ENCODE results near the gene ANKRD63.

Gene ANKRD63

DNA sequence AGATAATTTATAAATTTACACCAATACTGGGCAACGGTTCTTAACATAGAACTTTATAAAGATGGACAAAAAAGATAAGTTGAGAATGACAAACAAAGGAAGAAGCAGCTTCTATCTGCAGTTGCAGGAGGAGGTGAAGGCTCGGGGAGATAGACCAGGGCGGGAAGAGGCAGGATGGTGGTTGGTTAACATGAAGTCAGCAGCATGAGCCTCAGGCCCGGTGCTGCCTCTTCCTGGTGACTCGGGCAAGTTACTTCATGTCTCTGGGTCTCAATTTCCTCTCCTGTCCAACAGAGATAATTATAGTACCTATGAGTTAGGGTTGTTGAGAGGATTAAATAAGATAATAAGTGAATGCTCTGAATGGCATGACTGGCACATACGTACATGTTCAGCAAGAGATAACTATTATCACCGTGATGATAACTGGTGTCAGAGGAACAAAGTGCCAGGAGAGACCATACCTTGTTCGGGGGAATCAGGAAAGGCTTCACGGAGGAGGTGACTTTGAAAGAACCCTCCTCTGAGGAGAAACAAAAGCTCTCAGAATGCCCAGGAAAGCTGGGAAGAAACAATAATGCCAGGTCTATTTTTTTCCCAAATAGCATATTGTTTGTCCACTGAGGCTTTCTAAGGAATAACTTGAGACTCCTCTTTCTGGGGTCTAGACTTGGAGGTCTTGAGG lies 39.6 kb downstream of the ANKRD63 start:
- TF ChIP-seq, protein P1, sequence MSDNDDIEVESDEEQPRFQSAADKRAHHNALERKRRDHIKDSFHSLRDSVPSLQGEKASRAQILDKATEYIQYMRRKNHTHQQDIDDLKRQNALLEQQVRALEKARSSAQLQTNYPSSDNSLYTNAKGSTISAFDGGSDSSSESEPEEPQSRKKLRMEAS (IDR thresholded peaks at IDR 0.05), result no peak
- TF ChIP-seq CEBPB (IDR thresholded peaks at IDR 0.05) (no peak), TCF12 (IDR thresholded peaks at IDR 0.05; ENCODE audit: low read depth) (no peak), TAF1 (IDR thresholded peaks at IDR 0.05; ENCODE audit: low read depth) (no peak), TEAD4 (IDR thresholded peaks at IDR 0.05) (no peak), FOXM1 (IDR thresholded peaks at IDR 0.05; ENCODE audit: borderline replicate concordance, low read depth) (no peak), NFIC (IDR thresholded peaks at IDR 0.05) (no peak)
- TF ChIP-seq, protein P2, sequence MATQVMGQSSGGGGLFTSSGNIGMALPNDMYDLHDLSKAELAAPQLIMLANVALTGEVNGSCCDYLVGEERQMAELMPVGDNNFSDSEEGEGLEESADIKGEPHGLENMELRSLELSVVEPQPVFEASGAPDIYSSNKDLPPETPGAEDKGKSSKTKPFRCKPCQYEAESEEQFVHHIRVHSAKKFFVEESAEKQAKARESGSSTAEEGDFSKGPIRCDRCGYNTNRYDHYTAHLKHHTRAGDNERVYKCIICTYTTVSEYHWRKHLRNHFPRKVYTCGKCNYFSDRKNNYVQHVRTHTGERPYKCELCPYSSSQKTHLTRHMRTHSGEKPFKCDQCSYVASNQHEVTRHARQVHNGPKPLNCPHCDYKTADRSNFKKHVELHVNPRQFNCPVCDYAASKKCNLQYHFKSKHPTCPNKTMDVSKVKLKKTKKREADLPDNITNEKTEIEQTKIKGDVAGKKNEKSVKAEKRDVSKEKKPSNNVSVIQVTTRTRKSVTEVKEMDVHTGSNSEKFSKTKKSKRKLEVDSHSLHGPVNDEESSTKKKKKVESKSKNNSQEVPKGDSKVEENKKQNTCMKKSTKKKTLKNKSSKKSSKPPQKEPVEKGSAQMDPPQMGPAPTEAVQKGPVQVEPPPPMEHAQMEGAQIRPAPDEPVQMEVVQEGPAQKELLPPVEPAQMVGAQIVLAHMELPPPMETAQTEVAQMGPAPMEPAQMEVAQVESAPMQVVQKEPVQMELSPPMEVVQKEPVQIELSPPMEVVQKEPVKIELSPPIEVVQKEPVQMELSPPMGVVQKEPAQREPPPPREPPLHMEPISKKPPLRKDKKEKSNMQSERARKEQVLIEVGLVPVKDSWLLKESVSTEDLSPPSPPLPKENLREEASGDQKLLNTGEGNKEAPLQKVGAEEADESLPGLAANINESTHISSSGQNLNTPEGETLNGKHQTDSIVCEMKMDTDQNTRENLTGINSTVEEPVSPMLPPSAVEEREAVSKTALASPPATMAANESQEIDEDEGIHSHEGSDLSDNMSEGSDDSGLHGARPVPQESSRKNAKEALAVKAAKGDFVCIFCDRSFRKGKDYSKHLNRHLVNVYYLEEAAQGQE (IDR thresholded peaks at IDR 0.05; ENCODE audit: low read depth), result no peak
- TF ChIP-seq, protein P3, sequence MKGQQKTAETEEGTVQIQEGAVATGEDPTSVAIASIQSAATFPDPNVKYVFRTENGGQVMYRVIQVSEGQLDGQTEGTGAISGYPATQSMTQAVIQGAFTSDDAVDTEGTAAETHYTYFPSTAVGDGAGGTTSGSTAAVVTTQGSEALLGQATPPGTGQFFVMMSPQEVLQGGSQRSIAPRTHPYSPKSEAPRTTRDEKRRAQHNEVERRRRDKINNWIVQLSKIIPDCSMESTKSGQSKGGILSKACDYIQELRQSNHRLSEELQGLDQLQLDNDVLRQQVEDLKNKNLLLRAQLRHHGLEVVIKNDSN (IDR thresholded peaks at IDR 0.05), result no peak

DNA sequence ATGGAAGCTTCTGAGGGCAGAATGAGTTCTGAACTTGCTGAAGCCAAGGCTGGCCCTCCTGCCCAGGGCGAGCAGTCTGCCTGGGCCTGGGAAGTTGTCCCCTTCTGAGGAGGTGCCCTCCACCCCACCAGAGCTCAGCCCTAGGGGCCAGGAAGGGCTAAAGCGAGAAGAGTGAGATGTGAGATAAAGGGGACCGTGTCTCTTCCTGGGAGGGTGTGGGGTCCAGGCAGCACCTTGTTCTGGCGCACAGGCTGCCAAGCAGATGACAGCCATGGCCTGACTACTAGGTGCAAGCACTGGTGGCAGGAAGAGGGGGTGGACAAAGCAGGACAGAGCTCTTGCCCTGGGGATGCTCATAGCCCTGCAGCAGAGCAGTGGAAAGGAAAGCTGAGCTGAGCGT lies 40.3 kb downstream of the ANKRD63 start:
- TF ChIP-seq NFIC (IDR thresholded peaks at IDR 0.05) (no peak), TEAD4 (IDR thresholded peaks at IDR 0.05) (no peak), EGR1 (IDR thresholded peaks at IDR 0.05) (no peak), CEBPB (IDR thresholded peaks at IDR 0.05) (no peak), YY1 (IDR thresholded peaks at IDR 0.05; ENCODE audit: low read depth) (no peak)
- TF ChIP-seq, protein P2 (IDR thresholded peaks at IDR 0.05; ENCODE audit: low read depth), result no peak
- TF ChIP-seq, protein P3 (IDR thresholded peaks at IDR 0.05), result no peak

DNA sequence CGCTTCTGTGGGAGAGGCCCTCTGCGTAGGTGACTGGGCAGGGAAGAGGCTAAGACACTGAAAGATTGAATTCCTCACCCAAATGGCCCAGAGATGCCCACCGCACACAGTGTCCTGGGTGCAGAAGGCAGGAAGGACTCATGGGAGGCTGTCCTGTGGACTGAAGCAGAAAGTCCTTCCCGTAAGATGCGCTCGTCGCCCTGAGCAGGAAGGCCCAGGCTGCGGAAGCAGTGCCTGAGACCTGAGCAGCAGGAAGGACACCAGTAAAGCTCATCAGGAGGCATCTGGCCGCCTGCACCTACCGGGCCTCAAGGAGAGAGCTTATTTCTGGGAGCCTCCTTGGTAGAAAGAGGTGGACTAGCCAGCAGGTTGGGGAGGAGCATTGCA lies 40.7 kb downstream of the ANKRD63 start:
- no peak for TF ChIP-seq NFIC (IDR thresholded peaks at IDR 0.05)
- no peak for TF ChIP-seq TEAD4 (IDR thresholded peaks at IDR 0.05)
- no peak for TF ChIP-seq YY1 (IDR thresholded peaks at IDR 0.05; ENCODE audit: low read depth)
- no peak for TF ChIP-seq ZBTB7A (IDR thresholded peaks at IDR 0.05; ENCODE audit: low read depth)
- TF ChIP-seq EP300 (IDR thresholded peaks at IDR 0.05; ENCODE audit: borderline replicate concordance), result no peak
- TF ChIP-seq CREB1 (IDR thresholded peaks at IDR 0.05; ENCODE audit: low read depth), result no peak

DNA sequence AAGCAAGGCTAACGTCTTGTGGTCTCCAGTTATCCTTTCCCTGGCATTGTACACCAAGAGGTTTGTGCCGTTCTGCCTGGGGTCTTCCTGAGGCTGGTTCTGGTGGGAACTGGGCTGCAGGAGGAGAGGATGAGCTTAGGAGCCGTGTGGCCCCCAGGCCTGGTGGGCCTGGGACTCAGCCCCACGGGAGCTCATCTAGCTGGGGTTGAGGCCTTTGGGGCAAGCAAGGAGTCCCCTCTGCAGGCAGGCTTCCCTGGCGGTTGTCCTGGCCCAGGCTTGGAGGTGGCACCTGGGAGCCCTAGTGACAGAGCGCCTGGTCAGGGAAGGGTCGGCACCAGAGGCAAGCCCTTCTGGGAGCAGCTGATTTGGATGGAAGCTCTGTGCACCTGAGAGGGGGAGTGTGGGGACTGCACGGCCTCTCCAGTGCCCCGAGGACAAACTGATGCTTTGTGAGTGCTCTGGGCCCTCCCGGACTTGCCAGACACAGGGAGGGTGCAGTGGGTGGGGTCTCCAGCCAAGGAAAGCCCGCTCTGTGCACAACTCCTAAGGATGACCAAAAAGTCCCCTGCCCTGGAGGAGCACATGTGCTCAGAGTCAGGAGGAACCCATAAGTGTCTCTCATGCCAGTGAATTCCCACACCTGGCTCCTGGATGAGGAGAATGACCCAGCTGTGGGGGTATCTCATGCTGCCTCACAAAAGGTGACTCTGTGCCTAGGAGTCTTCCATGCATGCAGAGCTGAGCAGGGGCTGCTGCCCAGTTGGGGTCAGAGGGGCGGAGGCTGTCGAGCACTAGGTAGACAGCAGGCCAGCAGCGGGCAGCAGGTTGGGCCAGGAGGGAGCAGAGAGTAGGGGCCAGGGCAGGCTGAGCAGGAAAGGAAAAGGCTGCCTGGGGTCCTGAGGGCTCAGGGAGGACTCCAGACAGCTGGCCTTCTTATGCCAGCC lies 41.3 kb downstream of the ANKRD63 start:
- TF ChIP-seq ZBTB7A (IDR thresholded peaks at IDR 0.05; ENCODE audit: low read depth), result no peak
- TF ChIP-seq TCF12 (IDR thresholded peaks at IDR 0.05; ENCODE audit: low read depth), result no peak

DNA sequence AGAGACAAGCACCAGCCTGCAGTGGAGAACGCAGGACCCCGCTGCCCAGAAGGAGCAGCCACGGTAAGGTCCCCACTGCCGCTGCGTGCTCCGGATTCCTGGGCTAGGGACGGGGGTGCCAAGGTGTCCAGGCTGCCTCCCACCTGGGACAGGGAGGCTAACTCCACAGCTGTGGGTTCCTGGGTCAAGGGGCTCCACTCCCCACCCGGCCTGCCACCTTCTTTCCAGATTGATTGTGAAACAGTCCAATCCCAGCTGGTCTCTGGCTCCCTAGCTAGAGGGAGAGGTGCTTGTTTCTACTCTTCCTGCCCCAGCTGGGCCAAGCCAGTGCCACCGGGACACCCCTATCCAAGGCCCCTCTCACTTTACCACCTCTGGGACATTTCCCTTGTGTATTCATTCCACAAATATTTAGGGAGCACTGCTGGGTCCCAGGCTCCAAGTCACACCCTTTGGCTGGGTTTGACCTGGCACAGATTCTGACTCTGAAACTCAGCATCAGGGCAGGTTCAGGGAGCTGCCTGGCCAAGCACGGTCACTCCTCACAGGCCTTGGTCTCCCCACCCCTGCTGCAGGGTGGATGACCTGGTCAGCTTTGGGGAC lies 42.1 kb downstream of the ANKRD63 start:
- TF ChIP-seq RAD21 (IDR thresholded peaks at IDR 0.05; ENCODE audit: low read depth) (no peak), NFIC (IDR thresholded peaks at IDR 0.05) (no peak), FOXM1 (IDR thresholded peaks at IDR 0.05; ENCODE audit: borderline replicate concordance, low read depth) (no peak), ZBTB7A (IDR thresholded peaks at IDR 0.05; ENCODE audit: low read depth) (no peak), TAF1 (IDR thresholded peaks at IDR 0.05; ENCODE audit: low read depth) (no peak), EP300 (IDR thresholded peaks at IDR 0.05; ENCODE audit: borderline replicate concordance) (no peak)
- TF ChIP-seq, protein P2 (IDR thresholded peaks at IDR 0.05; ENCODE audit: low read depth), result no peak

Data from Ishikawa (cell line).